H9 (cell line): Measurements from ENCODE around the gene GALNT10. TPM values are rescaled to one million over a fixed set of nuclear protein-coding genes. Genes with fewer than 3 reads are reported as not detected.

Experiments
- DNase-seq: peaks from one replicate; pipeline ENCODE4 v3.0.0-alpha.2; 2017
- H2AFZ ChIP-seq: one replicate; pipeline ENCODE4 v1.6.1; 2013; ENCODE audit warnings: mild to moderate bottlenecking, low read length, control low read depth, moderate library complexity
- H2AK5ac ChIP-seq: 2 replicates; pipeline ENCODE4 v1.6.1; 2013; ENCODE audit warnings: low read length, control low read depth, mixed read lengths; ENCODE audit not compliant: insufficient read length
- H2BK120ac ChIP-seq: one replicate; pipeline ENCODE4 v1.6.1; 2013; ENCODE audit warnings: low read depth, mild to moderate bottlenecking, low read length, control low read depth, inconsistent platforms; ENCODE audit not compliant: poor library complexity, severe bottlenecking
- H2BK12ac ChIP-seq: 2 replicates; pipeline ENCODE4 v1.6.1; 2013; ENCODE audit warnings: low read length, control low read depth, mixed read lengths, low read depth; ENCODE audit not compliant: insufficient read length
- H2BK15ac ChIP-seq: 2 replicates; pipeline ENCODE4 v1.6.1; 2013; ENCODE audit warnings: low read depth, low read length, control low read depth
- H2BK20ac ChIP-seq: one replicate; pipeline ENCODE4 v1.6.1; 2013; ENCODE audit warnings: low read depth, mild to moderate bottlenecking, low read length, control low read depth, inconsistent platforms; ENCODE audit not compliant: poor library complexity, severe bottlenecking
- H2BK5ac ChIP-seq: 2 replicates; pipeline ENCODE4 v1.6.1; 2013; ENCODE audit warnings: low read length, control low read depth, mixed read lengths; ENCODE audit not compliant: insufficient read length
- H3K14ac ChIP-seq: 2 replicates; pipeline ENCODE4 v1.6.1; 2013; ENCODE audit warnings: low read length, control low read depth; ENCODE audit not compliant: insufficient read depth
- H3K18ac ChIP-seq: 2 replicates; pipeline ENCODE4 v1.6.1; 2013; ENCODE audit warnings: low read depth, mild to moderate bottlenecking, mixed read lengths, low read length, control low read depth; ENCODE audit not compliant: insufficient read length
- H3K23ac ChIP-seq: 2 replicates; pipeline ENCODE4 v1.6.1; 2013; ENCODE audit warnings: low read length, control low read depth, mixed read lengths, low read depth; ENCODE audit not compliant: insufficient read length
- H3K23me2 ChIP-seq: 2 replicates; pipeline ENCODE4 v1.6.1; 2013; ENCODE audit warnings: low read depth, mild to moderate bottlenecking, mixed read lengths, low read length, control low read depth; ENCODE audit not compliant: insufficient read length, poor library complexity, severe bottlenecking
- H3K27ac ChIP-seq: 2 replicates; pipeline ENCODE4 v1.5.1; 2013; ENCODE audit warnings: low read length, control low read depth, mixed read lengths, low read depth; ENCODE audit not compliant: insufficient read length
- H3K27me3 ChIP-seq: 2 replicates; pipeline ENCODE4 v1.6.1; 2013; ENCODE audit warnings: low read length, control low read depth, inconsistent platforms; ENCODE audit not compliant: insufficient read depth
- H3K4ac ChIP-seq: 2 replicates; pipeline ENCODE4 v1.6.1; 2013; ENCODE audit warnings: low read depth, mild to moderate bottlenecking, control low read depth, inconsistent platforms, low read length, moderate library complexity
- H3K4me1 ChIP-seq: 2 replicates; pipeline ENCODE4 v1.6.1; 2013; ENCODE audit warnings: low read length, control low read depth, inconsistent platforms; ENCODE audit not compliant: insufficient read depth
- H3K4me2 ChIP-seq: 2 replicates; pipeline ENCODE4 v1.6.1; 2013; ENCODE audit warnings: low read length, control low read depth, mixed read lengths; ENCODE audit not compliant: insufficient read length, insufficient read depth
- H3K56ac ChIP-seq: 2 replicates; pipeline ENCODE4 v1.6.1; 2013; ENCODE audit warnings: low read depth, mild to moderate bottlenecking, mixed read lengths, low read length, control low read depth; ENCODE audit not compliant: insufficient read length
- H3K79me1 ChIP-seq: 2 replicates; pipeline ENCODE4 v1.6.1; 2013; ENCODE audit warnings: low read depth, mild to moderate bottlenecking, moderate library complexity, low read length, control low read depth, inconsistent platforms; ENCODE audit not compliant: insufficient read depth, poor library complexity, severe bottlenecking
- H3K79me2 ChIP-seq: 2 replicates; pipeline ENCODE4 v1.6.1; 2013; ENCODE audit warnings: low read length, control low read depth, inconsistent platforms; ENCODE audit not compliant: insufficient read depth
- H3K9ac ChIP-seq: 2 replicates; pipeline ENCODE4 v1.6.1; 2013; ENCODE audit warnings: low read length, control low read depth, mixed read lengths; ENCODE audit not compliant: insufficient read length; ENCODE audit errors: extremely low read depth
- H3K9me3 ChIP-seq: one replicate; pipeline ENCODE4 v1.6.1; 2013; ENCODE audit warnings: low read depth, low read length, inconsistent platforms; ENCODE audit not compliant: control insufficient read depth
- H3T11ph ChIP-seq: one replicate; pipeline ENCODE4 v1.6.1; 2013; ENCODE audit warnings: mild to moderate bottlenecking, low read length, control low read depth, inconsistent platforms
- H4K20me1 ChIP-seq: one replicate; pipeline ENCODE4 v1.6.1; 2013; ENCODE audit not compliant: control insufficient read depth, insufficient read length, insufficient read depth
- H4K5ac ChIP-seq: 2 replicates; pipeline ENCODE4 v1.6.1; 2013; ENCODE audit warnings: low read depth, mild to moderate bottlenecking, mixed read lengths, low read length, control low read depth; ENCODE audit not compliant: insufficient read length
- H4K8ac ChIP-seq: replicated peaks from 2 replicates; pipeline ENCODE4 v1.6.1; 2013; ENCODE audit warnings: low read length, control low read depth, mixed read lengths, low read depth; ENCODE audit not compliant: insufficient read length
- H4K91ac ChIP-seq: 2 replicates; pipeline ENCODE4 v1.6.1; 2013; ENCODE audit warnings: low read depth, mild to moderate bottlenecking, moderate library complexity, mixed read lengths, low read length, control low read depth; ENCODE audit not compliant: insufficient read length
- H3K27ac Mint-ChIP-seq, 3 experiments: 2 replicates in 2 of 3; 3 replicates in 1 of 3; pipeline ENCODE4 v1.8.0; 2020 to 2021; ENCODE audit warnings: mixed read lengths in 3 of 3, mild to moderate bottlenecking in 1 of 3, moderate library complexity in 1 of 3
- H3K27me3 Mint-ChIP-seq: 2 replicates; pipeline ENCODE4 v1.8.0; 2021; ENCODE audit warnings: low read depth, mild to moderate bottlenecking, moderate library complexity, mixed read lengths
- H3K36me3 Mint-ChIP-seq, 3 experiments: 2 replicates in 2 of 3; 3 replicates in 1 of 3; pipeline ENCODE4 v1.8.0; 2020 to 2021; ENCODE audit warnings: low read depth in 3 of 3, mixed read lengths in 3 of 3; ENCODE audit not compliant: insufficient read depth in 1 of 3
- H3K4me1 Mint-ChIP-seq, 2 experiments: 2 replicates each; pipeline ENCODE4 v1.8.0; 2020; ENCODE audit warnings: mixed read lengths in 2 of 2
- H3K4me3 Mint-ChIP-seq, 2 experiments: 2 replicates in 1 of 2; 3 replicates in 1 of 2; pipeline ENCODE4 v1.8.0; 2020 to 2021; ENCODE audit warnings: mild to moderate bottlenecking in 2 of 2, mixed read lengths in 2 of 2, moderate library complexity in 1 of 2
- H3K9me3 Mint-ChIP-seq, 2 experiments: 2 replicates in 1 of 2; 3 replicates in 1 of 2; pipeline ENCODE4 v1.8.0; 2020; ENCODE audit warnings: mild to moderate bottlenecking in 2 of 2, mixed read lengths in 2 of 2, moderate library complexity in 1 of 2
- total RNA-seq: library from RNA; stranded (reverse); gene quantifications from 2 replicates; pipeline ENCODE4 v1.2.1, GENCODE V29; 2021
- TF ChIP-seq, protein P1 (sequence below): fragments of 200-600 bp; sonication (generic); conservative IDR thresholded peaks from 3 replicates; pipeline ENCODE4 v1.8.0; 2021; ENCODE audit warnings: antibody characterized with exemption, mild to moderate bottlenecking

Gene GALNT10
- total RNA-seq, 1 experiment from 2014 or later, result 15.4 TPM

DNA sequence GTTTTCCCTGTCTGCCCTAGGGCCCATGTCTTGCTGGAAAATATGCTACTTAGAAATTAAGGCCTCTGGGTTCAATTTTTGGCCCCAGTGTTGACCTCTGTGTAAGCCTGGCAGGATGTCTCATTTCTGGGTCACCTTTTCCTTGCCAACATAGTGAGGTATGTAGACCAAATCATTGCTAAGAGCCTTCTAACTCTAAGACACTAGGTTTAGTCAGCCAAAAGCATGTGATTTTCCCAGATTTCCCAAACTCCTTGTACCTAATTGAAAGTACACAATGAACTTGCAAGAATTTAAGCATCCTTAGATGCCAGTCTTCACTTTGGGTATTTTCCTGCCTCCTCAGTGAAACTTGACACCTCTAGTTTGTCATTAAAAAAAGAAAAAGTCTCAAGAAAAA, 77.0 kb downstream of the GALNT10 start:
- Histone ChIP-seq H2BK12ac (no peak overlapping the region), H3K9ac (no peak overlapping the region), H2AK5ac (no peak overlapping the region), H4K8ac (no peak overlapping the region), H3K56ac (no peak overlapping the region), H3K23ac (no peak overlapping the region), H4K91ac (no peak overlapping the region), H3K27ac (no peak overlapping the region), H2BK120ac (no peak overlapping the region), H3K4ac (no peak overlapping the region), H3K9me3 (no peaks in the 10 kb centered on the region), H2BK20ac (no peak overlapping the region), H3K79me2 (no peaks in the 10 kb centered on the region), H3K14ac (no peak overlapping the region), H4K5ac (no peak overlapping the region), H3T11ph (no peak overlapping the region), H3K79me1 (no peaks in the 10 kb centered on the region), H2BK15ac (no peak overlapping the region), H3K23me2 (no peaks in the 10 kb centered on the region), H3K4me1 (peaks cover 9% of the 10 kb centered on the region), H3K27me3 (no peaks in the 10 kb centered on the region), H2BK5ac (no peak overlapping the region), H3K4me2 (no peak overlapping the region), H2AFZ (no peak overlapping the region), H3K18ac (no peak overlapping the region), H4K20me1 (no peaks in the 10 kb centered on the region)
- no peak overlapping the region for H3K4me3 Mint-ChIP-seq
- H3K36me3 Mint-ChIP-seq, result peaks cover 0 to 2% (median 0%) of the 10 kb centered on the region in 3 experiments; a peak in 1 of 7 replicates
- H3K27me3 Mint-ChIP-seq, result no peaks in the 10 kb centered on the region
- H3K27ac Mint-ChIP-seq, result no peak overlapping the region
- peaks cover 19 to 26% of the 10 kb centered on the region in 2 experiments for H3K4me1 Mint-ChIP-seq
- no peaks in the 10 kb centered on the region for H3K9me3 Mint-ChIP-seq
- TF ChIP-seq, protein P1, sequence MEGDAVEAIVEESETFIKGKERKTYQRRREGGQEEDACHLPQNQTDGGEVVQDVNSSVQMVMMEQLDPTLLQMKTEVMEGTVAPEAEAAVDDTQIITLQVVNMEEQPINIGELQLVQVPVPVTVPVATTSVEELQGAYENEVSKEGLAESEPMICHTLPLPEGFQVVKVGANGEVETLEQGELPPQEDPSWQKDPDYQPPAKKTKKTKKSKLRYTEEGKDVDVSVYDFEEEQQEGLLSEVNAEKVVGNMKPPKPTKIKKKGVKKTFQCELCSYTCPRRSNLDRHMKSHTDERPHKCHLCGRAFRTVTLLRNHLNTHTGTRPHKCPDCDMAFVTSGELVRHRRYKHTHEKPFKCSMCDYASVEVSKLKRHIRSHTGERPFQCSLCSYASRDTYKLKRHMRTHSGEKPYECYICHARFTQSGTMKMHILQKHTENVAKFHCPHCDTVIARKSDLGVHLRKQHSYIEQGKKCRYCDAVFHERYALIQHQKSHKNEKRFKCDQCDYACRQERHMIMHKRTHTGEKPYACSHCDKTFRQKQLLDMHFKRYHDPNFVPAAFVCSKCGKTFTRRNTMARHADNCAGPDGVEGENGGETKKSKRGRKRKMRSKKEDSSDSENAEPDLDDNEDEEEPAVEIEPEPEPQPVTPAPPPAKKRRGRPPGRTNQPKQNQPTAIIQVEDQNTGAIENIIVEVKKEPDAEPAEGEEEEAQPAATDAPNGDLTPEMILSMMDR, result no peak
- DNase-seq, result no peak
